ENCODE measurements around the gene PSME3.

The PSME3 gene, protein sequence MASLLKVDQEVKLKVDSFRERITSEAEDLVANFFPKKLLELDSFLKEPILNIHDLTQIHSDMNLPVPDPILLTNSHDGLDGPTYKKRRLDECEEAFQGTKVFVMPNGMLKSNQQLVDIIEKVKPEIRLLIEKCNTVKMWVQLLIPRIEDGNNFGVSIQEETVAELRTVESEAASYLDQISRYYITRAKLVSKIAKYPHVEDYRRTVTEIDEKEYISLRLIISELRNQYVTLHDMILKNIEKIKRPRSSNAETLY

GRCh38 chr17:42832934-42833766 lies at the start of gene PSME3:
PSME3 (plus strand) TSS chr17:42833397; CDS start chr17:42833632, 235 bp downstream.
- DNase-seq, result peak; percentile 93

DNA sequence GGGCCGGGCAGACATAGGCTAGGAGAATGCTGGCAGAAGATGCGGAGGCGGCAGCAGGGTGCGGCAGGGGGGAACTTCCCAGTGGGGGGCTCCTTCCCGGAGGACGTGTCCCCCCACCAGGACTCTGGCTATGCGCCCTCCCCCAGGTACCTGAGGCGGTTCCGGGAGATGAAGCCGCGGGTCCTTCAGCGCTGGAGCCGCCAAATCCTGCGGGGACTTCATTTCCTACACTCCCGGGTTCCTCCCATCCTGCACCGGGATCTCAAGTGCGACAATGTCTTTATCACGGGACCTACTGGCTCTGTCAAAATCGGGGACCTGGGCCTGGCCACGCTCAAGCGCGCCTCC lies 49.4 kb upstream of the PSME3 start:
- no peak for DNase-seq

DNA sequence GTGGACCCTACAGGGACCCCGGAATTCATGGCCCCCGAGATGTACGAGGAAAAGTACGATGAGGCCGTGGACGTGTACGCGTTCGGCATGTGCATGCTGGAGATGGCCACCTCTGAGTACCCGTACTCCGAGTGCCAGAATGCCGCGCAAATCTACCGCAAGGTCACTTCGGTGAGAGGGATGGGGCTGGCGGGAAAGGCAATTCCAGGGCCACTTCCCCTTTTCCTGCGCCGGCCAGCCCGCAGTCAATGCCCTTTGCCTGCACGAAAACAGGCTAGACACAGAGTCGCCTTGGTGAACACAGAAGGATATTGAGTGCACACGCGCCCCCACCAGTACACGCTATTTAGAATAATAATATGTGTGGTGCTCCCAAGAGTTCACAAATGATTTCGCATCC lies 48.8 kb upstream of the PSME3 start:
- no peak for DNase-seq

DNA sequence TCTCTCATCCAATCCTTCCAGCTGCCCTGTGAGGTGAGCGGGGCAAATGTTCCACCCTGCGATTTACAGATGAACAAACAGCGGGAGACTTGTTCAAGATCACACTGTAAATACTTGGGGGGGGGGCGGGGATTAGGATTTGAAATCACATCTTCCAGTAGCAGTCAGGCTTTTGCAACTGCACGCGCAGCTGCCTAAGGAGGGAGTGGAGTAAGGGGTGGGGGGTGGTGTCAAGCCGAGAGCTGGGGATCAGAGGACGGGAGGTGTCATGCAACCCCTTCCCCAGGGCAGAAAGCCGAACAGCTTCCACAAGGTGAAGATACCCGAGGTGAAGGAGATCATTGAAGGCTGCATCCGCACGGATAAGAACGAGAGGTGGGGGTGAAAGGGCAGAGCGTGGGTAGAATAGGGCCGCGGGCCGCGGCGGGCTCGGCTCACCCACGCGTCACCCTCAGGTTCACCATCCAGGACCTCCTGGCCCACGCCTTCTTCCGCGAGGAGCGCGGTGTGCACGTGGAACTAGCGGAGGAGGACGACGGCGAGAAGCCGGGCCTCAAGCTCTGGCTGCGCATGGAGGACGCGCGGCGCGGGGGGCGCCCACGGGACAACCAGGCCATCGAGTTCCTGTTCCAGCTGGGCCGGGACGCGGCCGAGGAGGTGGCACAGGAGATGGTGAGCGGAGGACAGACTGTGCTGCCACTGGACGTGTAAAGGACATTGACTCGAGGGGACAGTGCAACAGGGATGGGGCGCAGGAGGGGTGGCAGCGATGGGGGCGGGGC lies 48.2 kb upstream of the PSME3 start:
- DNase-seq, result peak; percentile 22

DNA sequence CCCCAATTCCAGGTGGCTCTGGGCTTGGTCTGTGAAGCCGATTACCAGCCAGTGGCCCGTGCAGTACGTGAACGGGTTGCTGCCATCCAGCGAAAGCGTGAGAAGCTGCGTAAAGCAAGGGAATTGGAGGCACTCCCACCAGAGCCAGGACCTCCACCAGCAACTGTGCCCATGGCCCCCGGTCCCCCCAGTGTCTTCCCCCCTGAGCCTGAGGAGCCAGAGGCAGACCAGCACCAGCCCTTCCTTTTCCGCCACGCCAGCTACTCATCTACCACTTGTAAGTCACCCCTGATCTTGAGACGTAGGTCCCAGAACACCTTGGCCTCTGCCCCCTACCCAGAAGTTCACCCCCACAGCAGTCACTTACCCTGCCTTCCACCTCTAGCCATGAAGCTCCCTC lies 45.9 kb upstream of the PSME3 start:
- DNase-seq, result no peak

DNA sequence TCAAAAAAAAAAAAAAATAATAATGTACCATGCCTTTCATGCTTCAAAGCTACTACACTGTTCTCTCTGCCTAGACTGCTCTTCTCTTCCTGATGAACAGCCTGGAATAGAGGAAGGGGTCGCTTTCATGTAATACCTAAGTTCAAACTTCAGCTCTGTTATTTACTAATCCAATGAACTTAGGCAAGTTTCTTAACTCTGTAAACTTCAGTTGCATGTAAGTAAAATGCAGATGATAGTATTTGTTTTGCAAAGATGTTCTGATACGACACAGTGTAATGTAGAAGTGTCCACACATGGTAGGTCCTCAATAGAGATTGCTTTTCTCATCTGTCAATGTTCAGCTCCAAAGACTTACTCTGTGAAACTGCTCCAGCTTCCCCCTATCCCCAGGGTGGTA lies 41.2 kb upstream of the PSME3 start:
- DNase-seq, result no peak

DNA sequence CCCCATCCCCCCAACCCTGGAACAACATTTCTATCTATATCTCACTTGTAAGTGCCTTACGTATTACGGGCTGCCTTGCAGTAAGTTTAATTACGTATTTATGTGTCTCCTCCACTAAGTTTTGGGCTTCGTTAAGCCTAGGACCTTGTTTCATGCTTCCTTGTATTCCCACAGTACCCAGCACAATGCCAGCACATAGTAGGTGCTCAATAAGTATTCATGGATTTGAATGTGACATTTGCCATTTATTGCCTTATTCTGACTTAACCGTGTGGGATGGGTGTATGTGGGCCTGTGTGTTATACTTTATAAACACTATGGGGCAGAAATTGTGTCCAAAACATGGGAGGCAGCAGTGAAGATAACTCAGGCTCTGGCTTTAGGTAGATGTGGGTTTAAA lies 40.7 kb upstream of the PSME3 start:
- DNase-seq, result no peak

- DNase-seq, result no peak
These were observed 38.1 kb upstream of the PSME3 start for GRCh38 chr17:42795061-42795460.

DNA sequence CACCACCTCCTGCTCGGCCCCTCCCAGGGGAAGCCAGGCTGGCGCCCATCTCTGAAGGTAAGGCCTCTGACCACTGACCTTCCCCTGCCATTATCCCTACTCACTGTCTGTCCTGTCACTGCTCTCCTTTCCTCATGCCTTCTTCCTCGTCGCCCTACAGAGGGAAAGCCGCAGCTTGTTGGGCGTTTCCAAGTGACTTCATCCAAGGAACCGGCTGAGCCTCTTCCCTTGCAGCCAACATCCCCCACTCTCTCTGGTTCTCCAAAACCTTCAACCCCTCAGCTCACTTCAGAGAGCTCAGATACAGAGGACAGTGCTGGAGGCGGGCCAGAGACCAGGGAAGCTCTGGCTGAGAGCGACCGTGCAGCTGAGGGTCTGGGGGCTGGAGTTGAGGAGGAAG lies 37.7 kb upstream of the PSME3 start:
- no peak for DNase-seq

GRCh38 chr17:42796066-42796758 lies 37.0 kb upstream of the PSME3 start:
- no peak for DNase-seq

- DNase-seq, result no peak
These were observed 35.9 kb upstream of the PSME3 start for GRCh38 chr17:42797067-42798007.

- no peak for DNase-seq
These were observed 35.2 kb upstream of the PSME3 start for GRCh38 chr17:42798011-42798382.

DNA sequence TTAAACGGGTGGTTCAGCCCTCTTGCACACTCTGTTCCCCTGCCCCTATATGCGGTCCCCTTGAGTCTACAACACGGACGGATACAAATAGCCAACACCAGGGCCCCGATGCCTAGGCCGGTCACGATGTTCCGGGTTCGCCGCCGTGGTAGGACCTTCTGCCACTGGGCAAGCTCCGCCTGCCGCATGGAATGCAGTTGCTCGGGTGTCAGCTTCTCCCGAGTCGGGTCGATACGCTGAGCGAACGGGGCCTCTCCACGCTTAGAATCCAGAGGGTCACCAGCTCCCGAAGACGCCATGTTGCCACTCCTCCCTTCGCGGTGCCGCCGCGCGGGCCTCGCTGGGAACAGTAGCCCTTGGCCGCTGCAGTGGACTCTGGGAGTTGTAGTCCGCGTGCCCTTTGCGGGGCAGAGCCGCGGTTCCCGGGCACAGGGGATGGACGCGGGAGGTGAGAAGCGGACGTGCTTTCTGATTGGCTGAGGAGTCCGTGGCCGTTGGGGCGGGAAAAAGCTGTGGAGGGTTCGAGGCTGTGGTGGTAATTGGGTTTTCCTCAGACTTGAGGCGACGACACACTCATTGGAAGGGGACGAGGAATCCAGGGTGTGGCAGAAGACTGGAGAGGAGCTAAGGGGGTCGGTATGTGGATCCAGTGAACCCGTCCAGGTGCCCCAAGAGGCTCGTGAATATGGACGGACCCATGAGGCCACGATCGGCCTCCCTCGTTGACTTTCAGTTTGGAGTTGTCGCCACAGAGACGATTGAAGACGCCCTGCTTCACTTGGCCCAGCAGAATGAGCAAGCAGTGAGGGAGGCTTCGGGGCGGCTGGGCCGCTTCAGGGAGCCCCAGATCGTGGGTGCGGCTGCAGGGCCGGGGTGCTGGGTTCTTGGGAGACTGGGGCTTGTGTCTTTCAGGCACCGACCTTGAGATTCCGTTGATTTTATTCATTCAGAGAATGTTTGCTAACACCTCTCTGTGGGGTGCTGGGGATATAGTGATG lies 34.5 kb upstream of the PSME3 start, which contains the start of the genes CNTD1 and COA3:
Gene CNTD1 (plus strand): TSS at position 479 of the 998 bp plus-strand sequence. CDS start 207 bp downstream, at position 686.
Gene COA3 (minus strand): TSS at position 322 of the 998 bp plus-strand sequence. CDS start 23 bp downstream, at position 299.
- DNase-seq, result peak; percentile 90

GRCh38 chr17:42803074-42803883 lies 29.9 kb upstream of the PSME3 start:
- no peak for DNase-seq

DNA sequence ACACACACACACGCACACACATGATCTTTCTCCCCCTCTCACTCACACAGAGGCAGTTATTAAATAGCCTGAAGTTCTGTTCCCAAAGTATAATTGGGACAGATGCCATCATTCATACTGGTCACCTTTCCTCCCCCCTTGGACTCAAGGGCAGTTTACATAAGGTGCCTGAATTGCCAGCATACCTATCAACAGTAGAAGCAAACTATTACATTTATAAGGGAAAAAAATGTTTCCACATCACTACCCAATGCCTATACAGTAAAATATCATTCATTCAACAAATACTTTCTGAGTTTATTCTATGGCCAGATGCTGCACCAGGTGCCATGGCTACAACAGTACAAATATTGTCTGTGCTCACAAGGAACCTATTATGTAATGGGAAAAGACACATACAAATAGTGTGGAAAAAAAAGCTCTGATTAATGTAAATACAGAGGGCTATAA lies 28.3 kb upstream of the PSME3 start:
- no peak for DNase-seq

DNA sequence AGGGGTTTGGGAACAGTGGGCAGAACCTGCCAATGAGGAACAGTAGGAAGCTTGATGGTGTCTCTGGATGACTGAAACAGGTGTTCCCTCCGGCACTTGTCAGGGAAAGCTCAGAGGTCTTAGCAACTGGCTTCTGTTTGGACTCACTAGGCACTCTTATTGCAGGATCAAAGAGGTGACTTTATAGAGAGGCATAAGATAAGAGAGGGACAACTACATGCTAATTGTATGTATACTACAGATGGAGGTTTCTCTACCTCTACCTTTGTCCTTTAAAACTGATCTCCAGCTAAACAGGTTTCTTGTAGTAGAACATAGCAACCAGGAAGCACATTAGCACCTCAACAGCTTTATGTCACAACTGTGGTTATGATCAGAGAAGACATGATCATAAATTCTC lies 26.9 kb upstream of the PSME3 start:
- DNase-seq, result no peak

DNA sequence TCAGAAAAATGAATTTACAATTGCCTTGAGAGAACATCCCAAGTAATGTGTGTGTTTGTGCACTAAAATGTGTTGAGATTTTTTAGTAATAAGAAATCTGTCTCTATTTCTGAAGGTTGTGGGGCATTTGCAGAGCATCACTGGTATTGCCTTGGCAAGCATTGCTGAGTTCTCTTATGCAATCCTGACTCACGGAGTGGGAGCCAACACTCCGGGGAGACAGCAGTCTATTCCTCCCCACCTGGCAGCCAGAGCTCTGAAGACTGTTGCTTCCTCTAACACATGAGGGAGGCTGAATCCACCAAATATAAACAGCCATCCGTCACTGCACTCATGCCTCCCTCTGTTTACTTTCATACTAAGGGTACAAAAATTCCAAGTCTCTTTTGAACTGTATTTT lies 23.9 kb upstream of the PSME3 start:
- DNase-seq, result no peak

- DNase-seq, result no peak
These were observed 18.4 kb upstream of the PSME3 start for GRCh38 chr17:42814633-42815399.

DNA sequence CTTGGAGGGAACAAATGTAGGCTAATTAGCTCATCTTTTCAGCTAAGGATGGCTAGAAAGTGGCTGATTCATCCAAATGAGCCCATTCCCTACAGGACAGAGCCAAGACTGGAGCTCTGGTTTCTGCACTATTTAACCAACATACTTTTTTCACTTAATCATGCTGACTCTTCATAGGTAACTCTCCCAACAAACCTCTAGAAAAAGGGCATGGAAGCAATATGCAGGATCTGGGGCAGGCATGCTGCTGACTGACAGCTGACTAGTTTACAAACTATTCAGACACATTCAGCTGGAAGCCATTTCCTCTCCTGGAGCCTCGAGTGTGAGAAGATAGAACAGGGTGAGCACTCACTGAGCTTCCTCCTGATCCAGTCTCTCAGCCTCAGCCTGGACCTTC lies 15.3 kb upstream of the PSME3 start:
- no peak for DNase-seq

Data from stimulated activated CD4-positive, alpha-beta T cell treated with anti-CD3 and anti-CD28 coated beads, Interleukin-15, amount 100 ng/mL, for 24 hours (primary cell).